Mesenteric fat pad (tissue), 1 donor: ENCODE measurements around the gene CCDC51. TPM values are rescaled to one million over a fixed set of nuclear protein-coding genes. Genes with fewer than 3 reads are reported as not detected.
"Not testable (repeated sequence)": the region's sequence is repeated elsewhere in the genome, so short reads cannot be mapped to it uniquely, and the experiment has no call there.

Experiments used
- DNase-seq: peaks from one replicate; pipeline ENCODE4 v3.0.0-alpha.2; 2020; ENCODE audit warnings: low spot score
- long read RNA-seq: library from polyadenylated mRNA; unstranded; transcript quantifications from one replicate; pipeline ENCODE4 v2.0.0, GENCODE V29; 2020
- total RNA-seq: library from RNA; stranded (reverse); fragmentation: NEBNext Ultra II Directional; extraction: Animal tissue kit (Norgen Biotek cat#: 25700); gene quantifications from one replicate; pipeline ENCODE4 v1.2.1, GENCODE V29; 2021
- donor health status: DM: yes; HTN: yes; CAD: no.

Gene CCDC51
- total RNA-seq = 11.6 TPM
- long read RNA-seq, transcript CCDC51-201 (4 exons, 1,560 nt) = minor isoform, 6 of 31 reads
- long read RNA-seq, transcript CCDC51-206 (4 exons, 1,461 nt) = major isoform, 8 of 31 reads
- long read RNA-seq, partial matches to known transcripts = 9 of 31 reads
- long read RNA-seq, other reads (novel, unspliced or antisense) = 5 of 31 reads

DNA sequence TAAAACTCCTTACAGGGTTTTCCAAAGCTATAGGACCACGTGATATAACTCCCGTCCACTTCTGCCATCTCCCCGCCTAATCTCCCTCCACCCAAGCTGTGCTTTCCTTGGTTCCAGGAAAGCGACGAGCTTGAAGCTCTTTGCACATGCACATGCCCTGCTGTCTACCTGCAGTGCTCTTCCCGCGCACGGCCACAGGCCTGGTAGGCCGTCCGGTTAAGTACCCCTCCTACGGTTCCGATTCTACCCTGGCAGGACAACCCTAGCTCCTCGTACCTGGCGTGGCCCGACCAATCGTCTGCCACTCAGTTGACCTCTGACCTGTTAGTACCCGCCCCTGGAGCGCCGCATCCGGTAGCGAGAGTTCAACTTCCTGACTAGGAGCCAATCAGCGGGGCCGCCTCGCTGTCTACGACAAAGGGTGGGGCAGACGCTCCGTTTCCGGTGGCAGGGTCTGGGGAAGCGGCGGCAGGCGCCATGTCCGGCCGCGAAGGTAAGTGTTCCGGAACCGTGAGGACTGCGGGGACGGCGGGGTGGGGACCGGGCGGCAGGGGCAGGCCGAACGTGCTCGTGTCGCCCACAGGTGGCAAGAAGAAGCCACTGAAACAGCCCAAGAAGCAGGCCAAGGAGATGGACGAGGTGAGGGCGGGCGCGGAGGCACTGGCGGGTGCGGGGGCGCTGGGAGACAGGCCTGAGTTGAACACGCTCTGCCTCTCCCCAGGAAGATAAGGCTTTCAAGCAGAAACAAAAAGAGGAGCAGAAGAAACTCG lies at the start of gene CCDC51, which contains the start of gene TMA7:
Gene CCDC51 (minus strand): TSS at position 300 of the 770 bp plus-strand sequence. CDS start 4,991 bp downstream, outside the sequence.
Gene TMA7 (plus strand): TSS at position 438 of the 770 bp plus-strand sequence. CDS start 40 bp downstream, at position 478.
- peak; percentile 100 for DNase-seq

GRCh38 chr3:48486952-48487351 lies 47.0 kb upstream of the CCDC51 start:
- no peak for DNase-seq

DNA sequence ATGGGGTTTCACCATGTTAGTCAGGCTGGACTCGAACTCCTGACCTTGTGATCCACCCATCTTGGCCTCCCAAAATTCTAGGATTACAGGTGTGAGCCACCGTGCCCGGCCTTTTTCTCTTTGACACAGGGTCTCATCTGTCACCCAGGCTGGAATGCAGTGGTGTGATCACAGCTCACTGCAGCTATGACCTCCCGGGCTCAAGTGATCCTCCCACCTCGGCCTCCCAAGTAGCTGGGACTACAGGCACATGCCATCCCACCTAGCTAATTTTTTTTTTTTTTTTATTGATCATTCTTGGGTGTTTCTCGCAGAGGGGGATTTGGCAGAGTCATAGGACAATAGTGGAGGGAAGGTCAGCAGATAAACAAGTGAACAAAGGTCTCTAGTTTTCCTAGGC lies 42.9 kb upstream of the CCDC51 start:
- not testable (repeated sequence) for DNase-seq

DNA sequence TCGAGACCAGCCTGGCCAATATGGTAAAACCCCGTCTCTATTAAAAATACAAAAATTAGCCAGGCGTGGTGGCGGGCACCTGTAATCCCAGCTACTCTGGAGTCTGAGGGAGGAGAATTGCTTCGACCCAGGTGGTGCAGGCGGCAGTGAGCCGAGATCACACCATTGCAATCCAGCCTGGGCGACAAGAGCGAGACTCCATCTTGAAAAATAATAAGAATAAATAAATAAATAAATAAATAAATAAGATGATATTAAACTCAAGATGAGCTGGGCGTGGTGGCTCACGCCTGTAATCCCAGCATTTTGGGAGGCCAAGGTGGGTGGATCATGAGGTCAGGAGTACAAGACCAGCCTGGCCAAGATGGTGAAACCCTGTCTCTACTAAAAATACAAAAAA lies 41.0 kb upstream of the CCDC51 start:
- not testable (repeated sequence) for DNase-seq

DNA sequence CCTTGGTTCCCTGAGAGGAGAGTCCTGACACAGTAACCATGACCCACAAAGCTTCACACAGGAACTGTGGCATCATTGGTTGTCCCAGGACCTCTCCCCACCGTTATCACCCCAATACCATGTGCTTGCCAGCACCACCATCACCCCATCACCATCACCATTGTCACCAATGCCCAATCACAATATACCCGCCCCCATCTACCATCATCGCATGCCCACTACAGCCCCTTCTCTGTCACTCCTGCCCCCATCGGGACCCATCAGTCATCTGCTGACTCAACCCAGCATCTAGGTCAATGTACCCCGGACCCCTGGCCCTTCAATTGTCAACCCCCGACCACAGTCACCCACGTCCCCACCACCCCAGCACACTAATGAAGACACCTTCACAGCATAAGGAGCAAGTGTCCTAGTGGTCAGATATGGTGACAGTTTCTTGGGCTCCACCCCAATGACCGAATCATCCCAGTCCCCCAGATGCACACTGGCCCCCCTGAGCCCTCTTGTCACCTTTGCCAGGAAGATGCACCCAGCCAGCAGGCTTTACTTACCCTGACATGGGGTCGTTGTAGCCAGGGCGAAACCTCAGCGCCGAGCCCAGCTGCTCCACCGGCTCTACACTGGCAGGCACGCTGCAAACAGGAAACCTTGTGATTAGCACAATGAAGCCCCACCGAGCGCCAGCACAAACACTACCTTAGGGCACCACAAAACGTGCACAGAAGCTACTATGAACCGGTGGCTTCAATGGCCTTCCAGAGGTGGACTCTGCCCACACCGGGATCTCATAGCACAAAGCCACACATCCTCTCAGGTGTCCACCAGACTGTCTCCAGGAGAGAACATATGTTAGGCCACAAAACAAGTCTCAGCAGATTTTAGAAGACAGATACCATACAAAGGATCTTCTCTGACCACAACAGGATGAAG lies 39.0 kb upstream of the CCDC51 start:
- DNase-seq = no peak

DNA sequence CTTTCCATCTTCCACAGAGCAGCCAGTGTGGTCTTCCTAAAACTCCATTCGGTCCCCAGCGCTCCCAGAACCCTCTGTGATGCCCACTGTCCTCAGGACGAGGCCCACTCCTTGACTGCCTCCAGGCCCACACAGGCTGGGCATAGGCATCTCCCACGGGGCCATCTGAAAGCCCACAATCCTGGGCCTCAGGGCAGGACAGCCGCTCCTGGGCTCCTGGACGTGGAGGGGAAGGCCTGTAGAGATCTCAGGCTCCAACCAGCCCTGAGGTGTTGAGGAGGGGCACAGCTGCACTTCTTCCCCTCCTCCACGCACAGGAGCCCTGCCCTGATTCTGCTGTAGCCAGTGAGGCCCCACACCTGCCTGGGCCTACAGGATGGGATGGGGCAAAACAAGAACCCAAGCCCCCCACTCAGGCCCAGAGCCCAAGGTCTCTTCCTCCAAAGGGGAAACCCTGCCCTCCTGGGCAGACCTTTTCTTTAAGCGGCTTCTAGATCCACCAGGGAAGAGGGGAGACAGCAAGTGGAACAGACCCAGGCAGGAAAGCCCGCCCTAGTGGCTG lies 38.1 kb upstream of the CCDC51 start:
- DNase-seq = no peak

DNA sequence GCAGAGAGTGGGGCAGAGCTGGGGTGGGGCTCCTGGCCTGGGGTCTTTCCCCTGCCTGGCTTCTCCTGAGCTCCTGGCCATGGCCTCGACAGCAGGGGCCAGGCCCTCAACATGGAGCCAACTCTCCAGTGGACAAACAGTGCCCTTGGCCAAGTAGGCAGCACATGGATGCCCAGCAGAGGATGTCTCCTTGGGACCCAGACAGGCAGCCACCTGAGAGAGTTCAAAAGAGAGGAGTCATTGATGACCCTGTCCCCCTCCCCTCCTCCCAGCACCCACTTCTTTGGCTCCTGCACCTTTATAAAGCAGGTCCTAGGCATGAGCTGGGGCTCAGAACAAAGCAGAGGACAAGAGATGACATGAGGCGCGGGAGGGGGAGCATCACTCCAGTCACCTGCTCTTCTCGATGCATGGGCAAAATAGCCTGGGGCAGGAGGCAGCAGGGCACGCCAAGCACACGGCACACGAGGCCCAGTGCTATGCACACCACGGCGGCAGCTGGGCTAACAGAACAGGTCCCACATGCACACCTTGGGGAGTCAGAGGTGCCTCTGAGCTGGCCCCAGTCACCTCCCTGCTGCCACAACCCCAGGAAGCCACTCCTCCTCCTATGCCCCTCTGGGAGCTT lies 36.6 kb upstream of the CCDC51 start:
- no peak for DNase-seq

DNA sequence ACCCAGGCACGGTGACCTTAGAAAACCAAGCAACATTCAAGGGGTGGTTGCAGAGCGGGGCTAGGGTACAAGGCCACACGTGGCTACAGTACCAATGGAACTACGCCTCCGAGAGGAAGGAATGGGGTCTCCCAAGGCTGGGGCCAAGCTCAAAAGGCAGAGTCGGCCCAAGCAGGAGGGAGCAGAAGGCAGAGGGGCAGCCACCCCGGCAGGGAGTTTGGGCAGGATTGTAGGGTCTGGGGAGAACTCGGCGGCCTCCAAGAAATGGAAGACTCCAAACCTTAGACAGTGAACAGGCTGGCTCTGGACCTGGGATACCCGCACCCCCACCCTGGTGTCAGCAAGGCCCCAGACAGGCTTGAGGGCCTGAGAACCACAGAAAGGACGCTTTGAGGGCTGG lies 35.3 kb upstream of the CCDC51 start:
- DNase-seq = no peak

GRCh38 chr3:48474619-48475018 lies 34.7 kb upstream of the CCDC51 start:
- no peak for DNase-seq

- DNase-seq = not testable (repeated sequence)
These were observed 34.1 kb upstream of the CCDC51 start for GRCh38 chr3:48474031-48474430.

DNA sequence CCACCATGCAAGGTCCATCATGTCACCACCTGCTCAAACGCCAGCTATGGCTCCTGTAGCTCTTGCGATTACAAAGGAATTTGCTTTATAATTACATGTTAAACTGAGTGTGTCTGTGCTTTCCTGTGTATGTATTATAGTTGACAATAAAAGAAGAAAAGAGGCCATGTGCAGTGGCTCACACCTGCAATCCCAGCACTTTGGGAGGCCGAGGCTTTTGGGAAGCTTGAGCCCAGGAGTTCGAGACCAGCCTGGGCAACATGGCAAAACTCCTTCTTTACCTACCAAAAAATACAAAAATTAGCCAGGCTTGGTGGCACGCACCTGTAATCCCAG lies 33.7 kb upstream of the CCDC51 start:
- DNase-seq = no peak

DNA sequence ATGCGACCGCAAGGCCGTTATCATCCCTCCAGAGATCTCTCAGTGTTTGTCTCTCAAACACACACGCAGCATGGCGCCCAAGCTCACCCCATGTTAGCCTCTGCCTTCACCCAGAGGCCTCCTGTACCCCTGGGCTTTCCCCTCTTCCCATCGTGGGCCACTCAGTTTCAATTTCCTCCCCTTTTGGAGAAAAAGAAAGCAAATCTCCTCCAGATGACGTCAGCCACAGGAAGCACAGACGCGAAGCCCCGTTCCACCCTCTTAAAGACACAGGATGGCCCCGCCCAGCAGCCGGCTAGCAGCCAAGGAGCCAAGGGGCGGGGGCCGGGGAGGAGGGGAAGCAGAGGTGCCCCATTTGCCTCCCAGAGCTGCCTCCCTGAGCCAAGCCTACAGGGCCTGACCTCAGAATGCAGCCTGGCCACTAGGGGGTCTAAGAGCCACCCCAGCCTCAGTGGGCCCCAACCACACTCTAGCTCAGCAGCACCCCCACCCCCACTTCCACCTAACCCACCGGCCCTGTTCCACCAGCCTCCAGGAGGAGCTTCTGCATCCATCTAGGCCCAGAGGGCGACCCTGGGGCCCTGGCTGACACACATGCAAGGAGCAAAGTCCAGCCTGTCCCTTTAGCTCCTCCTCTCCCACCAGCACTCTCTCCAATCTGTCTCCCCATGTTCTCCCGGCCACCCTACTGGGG lies 33.2 kb upstream of the CCDC51 start:
- DNase-seq = peak; percentile 95

GRCh38 chr3:48472673-48472922 lies 32.7 kb upstream of the CCDC51 start:
- DNase-seq = no peak

- no peak for DNase-seq
These were observed 30.4 kb upstream of the CCDC51 start for GRCh38 chr3:48470286-48470685.

- DNase-seq = no peak
These were observed 29.4 kb upstream of the CCDC51 start for GRCh38 chr3:48469046-48469915.

GRCh38 chr3:48468329-48468731 lies 28.4 kb upstream of the CCDC51 start:
- DNase-seq = no peak

DNA sequence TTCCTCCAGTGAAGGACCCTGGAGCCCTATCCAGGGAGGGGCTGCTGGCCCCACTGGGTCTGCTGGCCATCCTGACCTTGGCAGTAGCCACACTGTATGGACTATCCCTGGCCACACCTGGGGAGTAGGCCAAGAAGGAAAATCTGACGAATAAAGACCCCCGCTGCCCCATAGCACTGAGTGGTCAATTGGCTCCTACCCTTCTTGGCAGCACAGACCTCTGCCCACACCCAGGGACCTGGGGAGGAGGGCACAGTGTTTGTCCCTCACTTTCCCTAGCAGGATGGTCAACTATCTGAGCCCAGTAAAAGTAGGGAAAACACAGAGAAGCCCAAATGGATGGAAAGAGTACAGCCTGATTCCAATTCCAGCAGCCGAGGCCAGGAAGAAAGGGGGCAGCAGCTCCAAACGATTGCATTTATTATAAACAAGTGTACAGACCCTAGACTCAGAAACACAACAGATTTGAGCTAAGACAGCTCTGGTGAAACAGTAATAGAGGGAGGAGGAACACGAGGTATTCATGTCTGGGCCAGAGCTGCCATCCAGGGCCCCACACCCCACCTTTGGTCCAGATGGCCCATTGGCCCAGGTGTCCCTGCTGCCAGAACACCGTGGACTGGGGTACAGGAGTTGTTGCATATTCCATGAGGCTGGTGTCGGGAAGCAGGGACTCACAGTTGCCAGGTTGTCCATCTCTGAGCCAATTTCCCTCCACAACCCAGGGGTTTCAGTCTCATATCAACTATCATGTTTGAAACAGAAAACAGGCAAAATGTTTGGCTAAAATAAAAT lies 27.8 kb upstream of the CCDC51 start:
- DNase-seq = no peak

DNA sequence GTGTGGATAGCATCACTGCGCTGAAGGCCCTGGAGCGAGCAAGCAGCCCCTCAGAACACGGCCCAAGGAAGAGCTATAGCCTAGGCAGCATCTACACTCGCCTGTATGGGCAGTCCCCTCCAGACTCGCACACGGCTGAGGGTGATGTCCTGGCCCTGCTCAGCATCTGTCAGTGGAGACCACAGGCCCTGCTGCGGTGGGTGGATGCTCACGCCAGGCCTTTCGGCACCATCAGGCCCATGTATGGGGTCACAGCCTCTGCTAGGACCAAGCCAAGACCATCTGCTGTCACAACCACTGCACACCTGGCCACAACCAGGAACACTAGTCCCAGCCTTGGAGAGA lies 27.2 kb upstream of the CCDC51 start:
- DNase-seq = no peak
